Type B pancreatic cell (in vitro differentiated cells): ENCODE results near the gene POU6F2. TPM values are rescaled to one million over a fixed set of nuclear protein-coding genes. Genes with fewer than 3 reads are reported as not detected.

ENCODE experiments used
- DNase-seq: peaks from one replicate; pipeline ENCODE4 v3.0.0; 2021; ENCODE audit warnings: mixed read lengths; ENCODE audit not compliant: unreplicated experiment; ENCODE audit errors: extremely low spot score
- H3K27ac Mint-ChIP-seq: 2 replicates; pipeline ENCODE4 v1.8.0; 2021; ENCODE audit warnings: mild to moderate bottlenecking, mixed read lengths
- H3K27me3 Mint-ChIP-seq: 2 replicates; pipeline ENCODE4 v1.8.0; 2021; ENCODE audit warnings: mixed read lengths
- H3K36me3 Mint-ChIP-seq: 2 replicates; pipeline ENCODE4 v1.8.0; 2021; ENCODE audit warnings: mixed read lengths
- H3K4me1 Mint-ChIP-seq: one replicate; pipeline ENCODE4 v1.8.0; 2021; ENCODE audit warnings: mixed read lengths; ENCODE audit not compliant: unreplicated experiment
- H3K4me3 Mint-ChIP-seq: 2 replicates; pipeline ENCODE4 v1.8.0; 2021; ENCODE audit warnings: mild to moderate bottlenecking, mixed read lengths
- H3K9me3 Mint-ChIP-seq: 2 replicates; pipeline ENCODE4 v1.8.0; 2021; ENCODE audit warnings: mixed read lengths
- CTCF ChIP-seq: fragments of 200-600 bp; sonication (generic); conservative IDR thresholded peaks from 2 replicates; pipeline ENCODE4 v1.5.0; 2021; ENCODE audit warnings: antibody characterized with exemption, mild to moderate bottlenecking
- long read RNA-seq: library from polyadenylated mRNA; unstranded; transcript quantifications from one replicate; pipeline ENCODE4 v2.0.0, GENCODE V29; 2020
- total RNA-seq: library from RNA; stranded (reverse); gene quantifications from 2 replicates; pipeline ENCODE4 v1.2.1, GENCODE V29; 2021; ENCODE audit warnings: low replicate concordance

POU6F2 gene
- total RNA-seq: 1.4 and 2.0 TPM in 2 replicates
- long read RNA-seq: 0 reads

- Mint-ChIP-seq H3K4me1 (peaks cover 12% of the 10 kb centered on the region), H3K27ac (no peak within 1 kb of the TSS), H3K4me3 (peak within 1 kb of the TSS; percentile 51), H3K27me3 (peaks cover 60% of the 10 kb centered on the region), H3K36me3 (no peaks in the 10 kb centered on the region), H3K9me3 (peaks cover 4% of the 10 kb centered on the region)
- no peak for TF ChIP-seq CTCF
- no peak for DNase-seq
These were observed at the start of gene POU6F2 for GRCh38 chr7:38977685-38978084. TSS of gene POU6F2 (plus strand) at chr7:38977909. CDS start at chr7:38977954, 45 bp downstream.

GRCh38 chr7:38928506-38928905 lies 49.2 kb upstream of the POU6F2 start:
- Mint-ChIP-seq H3K27ac (no peak overlapping the region), H3K4me3 (no peak overlapping the region), H3K27me3 (no peaks in the 10 kb centered on the region), H3K9me3 (no peaks in the 10 kb centered on the region), H3K4me1 (peaks cover 25% of the 10 kb centered on the region), H3K36me3 (no peaks in the 10 kb centered on the region)
- no peak for DNase-seq
- TF ChIP-seq CTCF: no peak

- H3K36me3 Mint-ChIP-seq: no peaks in the 10 kb centered on the region
- H3K4me3 Mint-ChIP-seq: no peak overlapping the region
- no peaks in the 10 kb centered on the region for H3K9me3 Mint-ChIP-seq
- H3K4me1 Mint-ChIP-seq: peaks cover 25% of the 10 kb centered on the region
- peak overlapping the region; percentile 1 for H3K27ac Mint-ChIP-seq
- DNase-seq: no peak
- H3K27me3 Mint-ChIP-seq: no peaks in the 10 kb centered on the region
- no peak for TF ChIP-seq CTCF
These were observed 48.1 kb upstream of the POU6F2 start for GRCh38 chr7:38929460-38930171.

GRCh38 chr7:38932509-38933168 lies 45.1 kb upstream of the POU6F2 start:
- no peaks in the 10 kb centered on the region for H3K27me3 Mint-ChIP-seq
- no peaks in the 10 kb centered on the region for H3K36me3 Mint-ChIP-seq
- H3K9me3 Mint-ChIP-seq: no peaks in the 10 kb centered on the region
- H3K4me1 Mint-ChIP-seq: peaks cover 25% of the 10 kb centered on the region
- no peak overlapping the region for H3K4me3 Mint-ChIP-seq
- no peak overlapping the region for H3K27ac Mint-ChIP-seq
- TF ChIP-seq CTCF: peak; percentile 99
- peak; percentile 72 for DNase-seq

GRCh38 chr7:38934051-38934450 lies 43.7 kb upstream of the POU6F2 start:
- no peaks in the 10 kb centered on the region for H3K36me3 Mint-ChIP-seq
- no peaks in the 10 kb centered on the region for H3K9me3 Mint-ChIP-seq
- H3K27ac Mint-ChIP-seq: no peak overlapping the region
- no peak for DNase-seq
- no peak for TF ChIP-seq CTCF
- H3K4me1 Mint-ChIP-seq: peaks cover 23% of the 10 kb centered on the region
- H3K4me3 Mint-ChIP-seq: no peak overlapping the region
- no peaks in the 10 kb centered on the region for H3K27me3 Mint-ChIP-seq
